ENCODE data around the gene TRIM31.
"Not testable (repeated sequence)": the region's sequence is repeated elsewhere in the genome, so short reads cannot be mapped to it uniquely, and the experiment has no call there.

The TRIM31 gene

DNA sequence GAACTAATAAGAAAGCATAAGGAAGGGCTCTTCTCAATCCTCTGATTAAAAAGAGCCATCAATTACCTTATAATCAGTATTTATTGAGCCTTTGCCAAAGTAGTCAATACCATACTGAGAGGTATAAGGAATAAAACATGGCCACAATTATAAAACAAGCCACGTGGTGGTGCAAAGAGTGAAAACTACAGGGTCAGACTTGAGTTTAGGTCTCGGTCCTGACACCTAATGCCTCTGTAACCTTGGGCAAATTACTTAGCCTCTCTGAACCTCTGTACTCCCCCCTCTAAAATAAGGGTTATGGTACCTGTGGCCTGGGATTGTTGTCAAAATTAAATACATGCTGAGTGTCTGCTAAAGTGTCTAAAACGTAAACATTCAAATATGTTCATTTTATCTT is 36.3 kb upstream of the TRIM31 start:
- peak; percentile 15 for DNase-seq

GRCh38 chr6:30147096-30147495 is 34.2 kb upstream of the TRIM31 start:
- DNase-seq = no peak

DNA sequence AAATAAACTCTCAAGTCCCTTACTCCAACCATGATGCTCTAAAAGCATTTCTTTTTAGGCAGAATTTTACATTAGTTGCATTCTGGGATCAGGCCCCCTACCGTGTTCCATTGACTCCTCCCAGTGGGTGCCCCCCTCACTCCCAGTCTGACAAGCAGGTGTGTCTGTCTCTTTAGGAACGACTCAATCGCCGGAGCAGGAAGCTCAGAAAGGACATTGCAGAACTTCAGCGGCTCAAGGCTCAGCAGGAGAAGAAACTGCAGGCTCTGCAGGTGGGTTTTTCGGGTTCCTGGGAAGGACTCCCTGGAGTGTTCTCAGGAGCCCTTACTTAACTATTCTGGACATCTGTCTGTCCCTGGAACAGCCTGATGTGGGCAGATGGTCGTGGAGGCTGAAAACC is 32.9 kb upstream of the TRIM31 start:
- no peak for DNase-seq

DNA sequence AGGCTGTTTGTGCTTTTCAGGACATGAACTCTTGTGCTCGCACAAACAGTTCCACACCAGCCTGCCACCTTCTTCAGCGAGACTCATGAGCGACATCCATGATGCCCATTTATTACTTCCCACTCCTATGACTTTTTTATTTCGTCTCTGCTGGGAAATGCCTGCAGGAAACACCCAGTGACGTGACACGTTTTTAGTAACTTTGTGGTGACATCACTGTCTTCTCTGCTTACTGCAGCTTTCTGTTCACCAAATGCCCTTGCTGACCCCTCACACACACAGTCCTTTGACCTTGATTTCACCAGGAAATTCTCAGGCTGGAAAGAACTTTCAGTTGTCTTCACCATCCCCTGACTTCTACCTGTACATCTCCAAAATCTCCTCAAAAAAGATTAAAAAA is 31.9 kb upstream of the TRIM31 start:
- DNase-seq = no peak

DNA sequence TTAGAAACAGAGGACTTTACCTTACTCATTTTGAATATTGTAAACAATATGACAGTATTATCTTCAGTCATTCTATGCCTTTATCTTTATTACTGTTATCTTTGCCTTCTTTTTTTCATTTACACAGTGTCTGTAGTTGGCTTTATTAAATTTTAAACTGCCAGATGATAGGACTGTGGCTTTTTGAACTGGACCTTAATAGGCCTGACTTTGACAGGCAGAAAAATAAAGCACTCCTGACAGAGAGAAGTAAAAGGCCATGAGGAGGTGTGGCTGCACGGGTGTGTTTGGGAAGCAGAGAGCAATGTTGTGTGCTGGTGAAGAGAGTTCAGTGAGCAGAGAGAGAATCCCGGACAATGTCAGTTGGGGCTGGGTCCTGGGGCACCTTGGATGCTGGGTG is 30.9 kb upstream of the TRIM31 start:
- DNase-seq = no peak

- DNase-seq = no peak
Measured at GRCh38 chr6:30142665-30143064, 29.8 kb upstream of the TRIM31 start.

DNA sequence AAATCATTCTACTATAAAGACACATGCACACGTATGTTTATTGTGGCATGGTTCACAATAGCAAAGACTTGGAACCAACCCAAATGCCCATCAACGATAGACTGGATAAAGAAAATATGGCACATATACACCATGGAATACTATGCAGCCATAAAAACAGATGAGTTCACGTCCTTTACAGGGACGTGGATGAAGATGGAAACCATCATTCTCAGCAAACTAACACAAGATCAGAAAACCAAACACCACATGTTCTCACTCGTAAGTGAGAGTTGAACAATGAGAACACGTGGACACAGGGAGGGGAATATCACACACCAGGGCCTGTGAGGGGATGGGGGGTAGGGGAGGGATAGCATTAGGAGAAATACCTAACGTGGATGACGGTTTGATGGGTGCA is 27.4 kb upstream of the TRIM31 start:
- DNase-seq = not testable (repeated sequence)

DNA sequence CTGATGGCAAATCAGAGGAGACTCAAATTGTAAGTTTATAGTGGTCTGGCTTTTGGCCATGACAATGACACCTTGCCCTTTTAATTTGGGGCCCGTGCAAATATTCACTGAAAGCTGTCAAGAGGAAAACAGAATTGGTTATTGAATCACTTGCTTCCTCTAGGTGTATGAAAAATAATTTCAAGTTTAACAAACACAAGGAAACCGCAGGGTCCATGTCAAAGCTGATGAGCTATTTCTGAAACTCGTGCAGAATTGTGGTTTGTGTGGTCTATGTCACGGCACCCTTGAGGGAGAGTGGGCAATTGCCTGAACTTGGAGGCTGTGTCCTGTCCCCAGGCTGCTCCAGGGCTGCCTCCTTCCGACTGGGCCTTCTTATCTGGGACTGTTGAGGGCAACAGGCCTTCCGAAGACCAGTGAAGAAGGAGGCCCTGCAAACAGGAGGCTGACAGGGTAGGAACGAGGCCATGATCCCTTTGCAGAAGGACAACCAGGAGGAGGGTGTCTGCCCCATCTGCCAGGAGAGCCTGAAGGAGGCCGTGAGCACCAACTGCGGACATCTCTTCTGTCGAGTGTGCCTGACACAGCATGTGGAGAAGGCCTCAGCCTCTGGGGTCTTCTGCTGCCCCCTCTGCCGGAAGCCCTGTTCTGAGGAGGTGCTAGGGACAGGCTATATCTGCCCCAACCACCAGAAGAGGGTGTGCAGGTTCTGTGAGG is 23.8 kb upstream of the TRIM31 start:
- DNase-seq = no peak

DNA sequence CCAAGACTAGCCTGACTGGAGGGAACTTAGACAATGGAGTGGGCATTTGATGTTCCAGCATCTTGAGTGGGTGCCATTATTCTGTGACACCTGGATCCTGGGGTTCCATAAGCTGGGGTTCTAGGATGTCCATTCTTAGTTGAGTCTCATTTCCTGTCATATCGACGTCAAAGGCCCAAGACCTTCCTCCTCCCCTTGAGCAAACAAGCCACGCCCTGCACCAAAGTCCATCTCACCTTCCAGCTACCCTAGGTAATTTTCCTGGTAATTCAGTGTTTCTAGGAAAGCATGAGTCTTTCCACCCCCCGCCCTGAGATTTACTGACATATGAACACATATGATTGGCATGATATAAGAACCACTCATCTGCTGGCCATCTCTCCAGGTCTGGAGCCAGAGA is 22.9 kb upstream of the TRIM31 start, which contains the start of gene TRIM40:
Gene TRIM40, plus strand, starts transcription at position 384 of the 400 bp plus-strand sequence. CDS start 897 bp downstream, outside the sequence.
- DNase-seq = no peak

- DNase-seq = no peak
Measured at GRCh38 chr6:30135147-30135546, 22.3 kb upstream of the TRIM31 start.

DNA sequence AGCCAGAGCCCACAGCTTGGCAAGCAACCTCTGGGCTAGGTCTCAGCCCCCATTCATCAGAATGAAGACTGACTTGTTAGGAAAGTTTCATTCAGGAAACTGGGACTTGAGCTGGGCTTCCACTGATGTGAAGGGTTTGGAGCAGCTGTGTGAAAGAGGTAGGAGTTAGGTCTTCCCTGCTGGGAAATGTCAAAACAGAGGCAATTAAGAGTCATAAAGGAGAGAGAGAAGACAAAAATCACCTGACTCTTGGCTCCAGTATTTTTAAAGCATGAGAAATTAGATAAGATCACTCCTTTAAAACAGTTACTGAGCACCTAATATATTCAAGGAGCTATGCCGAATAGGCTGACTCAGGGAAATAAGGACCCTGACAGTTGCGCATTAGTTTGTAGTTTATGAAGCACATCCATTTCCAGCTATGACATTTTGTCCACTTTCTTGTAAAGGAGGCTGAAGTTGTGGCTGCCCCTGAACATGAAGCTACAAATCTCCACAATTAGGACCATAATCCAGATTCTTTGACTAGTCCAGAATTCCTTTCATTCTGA is 19.1 kb upstream of the TRIM31 start:
- no peak for DNase-seq

- peak; percentile 85 for DNase-seq
Measured at GRCh38 chr6:30130887-30131862, 18.3 kb upstream of the TRIM31 start.

DNA sequence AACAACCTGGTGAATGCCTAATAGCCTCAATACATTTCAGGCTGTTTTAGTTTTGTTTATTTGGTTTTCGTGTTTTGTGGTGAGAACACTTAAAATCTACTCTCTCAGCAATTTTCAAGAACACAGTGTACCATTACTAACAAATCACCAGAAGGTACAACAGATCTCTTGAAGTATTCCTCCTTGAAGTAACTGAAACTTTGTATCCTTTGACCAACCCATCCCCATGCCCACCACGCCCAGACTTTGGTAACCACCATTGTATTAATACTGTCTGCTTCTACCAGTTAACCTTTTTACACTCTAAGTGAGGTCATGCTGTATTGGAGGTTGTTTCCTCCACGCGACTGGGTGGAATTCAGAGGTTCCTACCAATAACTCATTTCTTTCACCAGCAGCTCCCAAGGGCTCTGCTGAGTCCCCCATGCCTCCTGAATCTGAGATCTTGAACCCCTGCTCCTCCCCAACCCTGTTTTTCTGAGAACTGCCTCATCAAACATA is 17.3 kb upstream of the TRIM31 start:
- no peak for DNase-seq

- no peak for DNase-seq
Measured at GRCh38 chr6:30129265-30130178, 16.6 kb upstream of the TRIM31 start.

- no peak for DNase-seq
Measured at GRCh38 chr6:30127238-30128093, 14.6 kb upstream of the TRIM31 start.

GRCh38 chr6:30122515-30122914 is 9.6 kb upstream of the TRIM31 start:
- DNase-seq = no peak

DNA sequence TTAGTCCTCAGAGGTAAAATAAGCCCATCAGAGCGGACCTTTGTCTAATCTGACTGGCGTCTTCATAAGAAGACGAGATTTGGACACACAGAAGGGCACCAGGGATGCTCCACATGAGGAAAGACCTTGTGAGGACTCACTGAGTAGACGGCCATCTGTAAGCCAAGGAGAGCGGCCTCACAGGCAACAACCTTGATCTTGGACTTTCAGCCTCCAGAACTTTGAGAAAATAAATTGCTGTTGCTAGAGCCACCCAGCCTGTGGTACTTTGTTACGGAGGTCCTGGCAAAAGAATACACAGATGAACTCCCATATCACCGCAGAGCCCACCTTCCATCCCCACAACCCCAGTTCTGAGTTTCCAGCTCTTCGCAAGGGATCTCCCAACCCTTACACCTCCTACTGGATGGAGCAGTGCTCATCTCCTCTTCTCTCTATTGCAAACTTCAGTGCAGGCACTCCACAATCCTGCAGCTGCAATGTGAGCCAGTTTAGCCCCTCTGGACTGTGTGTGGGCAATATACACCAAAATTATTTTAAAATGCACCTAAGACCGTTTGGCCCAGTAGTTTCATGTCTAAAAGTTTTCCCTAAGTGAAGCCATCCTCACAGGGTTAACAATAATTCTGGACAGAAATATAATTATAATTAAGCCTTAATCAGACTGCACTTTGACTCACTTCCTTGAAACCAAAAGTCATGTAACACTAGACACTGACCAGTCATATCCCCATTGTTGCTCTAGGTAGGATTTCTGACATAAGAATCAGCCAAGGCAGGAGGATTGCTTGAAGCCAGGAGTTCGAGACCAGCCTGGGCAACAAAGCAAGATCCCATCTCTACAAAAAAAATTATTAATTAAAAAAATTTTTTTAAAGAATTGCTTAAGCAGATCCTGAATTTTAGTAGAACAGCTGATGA is 8.8 kb upstream of the TRIM31 start:
- DNase-seq = no peak

DNA sequence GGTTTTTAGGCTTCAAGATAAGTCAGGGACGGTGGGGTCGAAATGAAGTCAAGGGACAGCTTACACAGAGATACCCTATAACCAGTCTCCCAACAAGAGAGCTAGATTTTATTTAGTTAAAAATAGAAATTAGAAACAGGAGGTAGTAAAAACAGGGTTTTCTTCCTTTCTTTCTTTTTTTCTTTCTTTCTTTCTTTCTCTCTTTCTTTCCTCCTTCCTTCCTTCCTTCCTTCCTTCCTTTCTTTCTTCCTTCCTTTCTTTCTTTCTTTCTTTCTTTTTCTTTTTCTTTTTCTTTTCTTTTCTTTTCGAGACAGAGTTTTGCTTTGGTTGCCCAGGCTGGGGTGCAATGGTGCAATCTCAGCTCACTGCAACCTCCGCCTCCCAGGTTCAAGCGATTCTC is 5.8 kb upstream of the TRIM31 start:
- not testable (repeated sequence) for DNase-seq

DNA sequence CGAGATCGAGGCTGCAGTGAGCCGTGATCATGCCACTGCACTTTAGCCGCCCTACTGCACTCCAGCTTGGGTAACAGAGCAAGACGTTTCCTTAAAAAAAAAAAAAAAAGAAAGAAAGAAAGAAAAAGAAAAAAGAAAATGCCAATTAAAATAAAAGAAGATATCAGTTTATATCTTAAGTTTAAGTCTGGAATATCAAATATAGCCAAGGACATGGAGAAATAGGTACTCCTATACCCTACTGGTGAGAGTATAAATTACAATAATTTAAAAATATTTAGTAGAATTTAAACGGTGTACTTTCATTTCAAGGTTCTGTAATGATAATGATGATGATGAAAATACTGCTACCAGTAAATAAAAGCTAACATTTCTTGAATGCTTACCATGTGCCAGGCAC is 3.8 kb upstream of the TRIM31 start:
- no peak for DNase-seq

DNA sequence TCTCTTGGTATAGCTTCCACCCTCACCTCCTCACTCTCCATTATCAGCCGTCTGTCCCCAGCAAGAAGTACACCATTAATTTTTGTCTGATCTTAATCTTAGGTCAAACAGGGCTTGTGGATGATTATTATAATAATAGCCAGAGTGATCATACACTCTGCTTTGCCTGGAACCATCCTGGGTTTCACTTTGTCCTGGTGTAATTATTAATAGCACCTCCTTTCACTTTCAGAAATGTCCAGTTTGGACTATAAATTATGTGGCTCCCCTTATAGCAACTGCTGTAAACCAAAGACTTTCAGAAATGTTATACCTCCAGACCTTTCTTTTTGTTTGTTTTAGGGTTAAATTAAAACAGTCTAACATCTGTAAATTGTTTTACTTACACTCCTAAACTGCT is 951 bp upstream of the TRIM31 start:
- DNase-seq = no peak

Measured in fibroblast of skin of scalp (primary cell).